K562 (cell line): Measurements from ENCODE around the gene JUN. TPM values are rescaled to one million over a fixed set of nuclear protein-coding genes. Genes with fewer than 3 reads are reported as not detected.

Experiments used
- ATAC-seq: fragments of 200-7000 bp; cut with Tn5 transposase; 3 replicates; pipeline ENCODE4 v1.9.1; 2020; ENCODE audit warnings: moderate library complexity
- BruUV-seq: library from RNA; stranded (reverse); fragments of 400-500 nt; replicated peaks from 2 replicates; lab custom pipeline; 2021; lab: Mats Ljungman, UMichigan
- CTCF ChIA-PET: fragments of 300-600 bp; formaldehyde crosslinking; extraction: SDS; loops from one replicate; lab custom pipeline; 2021; ENCODE audit warnings: low intra/inter-chr PET ratio; lab: Yijun Ruan, JAX
- POLR2A ChIA-PET: fragments of 300-600, 350-650 bp; sonication (Branson Sonifier 250); formaldehyde crosslinking; extraction: SDS; loops from one replicate; lab custom pipeline; 2021; ENCODE audit warnings: antibody characterized with exemption, inconsistent platforms; lab: Yijun Ruan, JAX
- DNase-seq, 4 experiments: peaks; one replicate each; pipeline versions ENCODE4 v3.0.0 to v3.0.0-alpha.2; 2011 to 2018; ENCODE audit warnings: low spot score in 3 of 4, mixed read lengths in 3 of 4; ENCODE audit errors: extremely low read depth in 1 of 4
- FAIRE-seq: peaks from 2 replicates; lab custom pipeline; 2011; peaks lifted over from hg19 to GRCh38; lab: Jason Lieb, UNC
- H2AFZ ChIP-seq: 2 replicates; pipeline ENCODE4 v1.6.0; 2011; ENCODE audit warnings: low read depth, low read length, control low read depth, inconsistent platforms
- H3K27ac ChIP-seq: fragments of 200-600 bp; 3 replicates; pipeline ENCODE4 v1.8.0; 2011; ENCODE audit warnings: low read depth, mild to moderate bottlenecking, control low read depth, inconsistent platforms, low read length, moderate library complexity, mixed read lengths; ENCODE audit errors: extremely low read depth
- H3K27me3 ChIP-seq, 2 experiments: fragments of 300-600 bp in 1 of 2; 2 replicates in 1 of 2; 3 replicates in 1 of 2; pipeline versions ENCODE4 v1.6.0 to v1.8.0; 2011; ENCODE audit warnings: inconsistent platforms in 2 of 2, low read length in 2 of 2, mild to moderate bottlenecking in 1 of 2, mixed read lengths in 1 of 2, moderate library complexity in 1 of 2; ENCODE audit not compliant: control insufficient read depth in 2 of 2, insufficient read depth in 2 of 2
- H3K36me3 ChIP-seq: fragments of 300-600 bp; 3 replicates; pipeline ENCODE4 v1.8.0; 2011; ENCODE audit warnings: mild to moderate bottlenecking, low read length, inconsistent platforms; ENCODE audit not compliant: control insufficient read depth, insufficient read depth
- H3K4me1 ChIP-seq, 2 experiments: fragments of 200-600 bp in 1 of 2; replicated peaks in 1 of 2; 2 replicates in 1 of 2; 3 replicates in 1 of 2; pipeline versions ENCODE4 v1.5.1 to v1.8.0; 2011; ENCODE audit warnings: inconsistent platforms in 2 of 2, low read length in 2 of 2, mild to moderate bottlenecking in 1 of 2, mixed read lengths in 1 of 2, moderate library complexity in 1 of 2; ENCODE audit not compliant: control insufficient read depth in 2 of 2, insufficient read depth in 2 of 2
- H3K4me2 ChIP-seq: 2 replicates; pipeline ENCODE4 v1.6.1; 2011; ENCODE audit warnings: low read length, control low read depth, inconsistent platforms, mixed read lengths; ENCODE audit not compliant: insufficient read depth
- H3K4me3 ChIP-seq: fragments of 200-600 bp; sonication (generic), shearing (Covaris generic); 2 replicates; pipeline ENCODE4 v1.5.1; 2016; ENCODE audit warnings: control low read depth, inconsistent platforms
- H3K79me2 ChIP-seq: fragments of 200-600 bp; 3 replicates; pipeline ENCODE4 v1.8.0; 2011; ENCODE audit warnings: low read length, inconsistent platforms; ENCODE audit not compliant: control insufficient read depth, insufficient read depth
- H3K9ac ChIP-seq, 2 experiments: 2 replicates each; pipeline versions ENCODE4 v1.6.0 to v1.6.1; 2011; ENCODE audit warnings: low read depth in 2 of 2, low read length in 2 of 2, control low read depth in 1 of 2, inconsistent platforms in 1 of 2, mild to moderate bottlenecking in 1 of 2, mixed read lengths in 1 of 2; ENCODE audit not compliant: insufficient read depth in 1 of 2
- H3K9me1 ChIP-seq: one replicate; pipeline ENCODE4 v1.6.0; 2011; ENCODE audit warnings: inconsistent platforms, mild to moderate bottlenecking, low read length, moderate library complexity; ENCODE audit not compliant: control insufficient read depth, insufficient read depth
- H3K9me3 ChIP-seq: replicated peaks from 2 replicates; pipeline ENCODE4 v1.5.1; 2011; ENCODE audit warnings: low read depth, low read length, inconsistent platforms; ENCODE audit not compliant: control insufficient read depth, insufficient read depth
- H4K20me1 ChIP-seq: replicated peaks from 2 replicates; pipeline ENCODE4 v1.6.1; 2011; ENCODE audit warnings: low read length, inconsistent platforms, mixed read lengths; ENCODE audit not compliant: control insufficient read depth, insufficient read depth
- CHD4 ChIP-seq: fragments of 200-600 bp; sonication (generic); IDR thresholded peaks from 3 replicates; pipeline ENCODE4 v1.6.1; 2012; ENCODE audit warnings: low read depth, mild to moderate bottlenecking, mixed read lengths, low read length, inconsistent platforms; ENCODE audit not compliant: insufficient read depth, insufficient replicate concordance, poor library complexity, severe bottlenecking
- WGBS: fragments of 100-300 bp; shearing (Covaris generic); methylation state at CpG from one replicate; pipeline ENCODE4 v1.1.6; 2016; ENCODE audit warnings: low coverage, mixed read lengths; ENCODE audit not compliant: insufficient coverage; ENCODE audit errors: missing lambda C conversion rate; 5-methylcytosine and 5-hydroxymethylcytosine counted together
- in situ Hi-C: fragments of 300-500 bp; cut with MboI; formaldehyde crosslinking; loops from 4 replicates; pipeline ENCODE4 v1.15.0; 2018; ENCODE audit warnings: inconsistent platforms, mixed read lengths
- intact Hi-C: fragments of 100-400 bp; cut with micrococcal nuclease; formaldehyde crosslinking; loops from 2 replicates; pipeline ENCODE4 v1.14.2; 2022
- polyA plus RNA-seq, 8 experiments: library from polyadenylated mRNA; depleted of rRNA in 4 of 8; stranded (reverse) in 5 of 8; unstranded in 3 of 8; fragments of >200 nt; fragmentation: Nextera tagmentation in 2 of 8; fragmentation: Illumina TruSeq in 1 of 8; extraction: Ambion mirVana in 2 of 8; extraction: Trizol in 1 of 8; gene quantifications; 2 replicates each; pipeline versions ENCODE4 v1.2.1 to v1.2.3, GENCODE V29; 2011 to 2014; ENCODE audit warnings: inconsistent platforms in 1 of 8, missing spikeins in 1 of 8
- total RNA-seq, 7 experiments: library from RNA; depleted of rRNA in 6 of 7; stranded (reverse); fragments of >200 nt in 6 of 7; fragmentation: Illumina TruSeq in 2 of 7; extraction: Trizol in 2 of 7; gene quantifications; 2 replicates each; pipeline versions ENCODE4 v1.2.1 to v1.2.3, GENCODE V29; 2011 to 2021; ENCODE audit warnings: low replicate concordance in 1 of 7
- TF ChIP-seq, protein P1 (sequence below), 2 experiments: fragments of 450-650 bp in 1 of 2; sonication (generic) in 1 of 2; formaldehyde crosslinking in 1 of 2; IDR thresholded peaks in 1 of 2; conservative IDR thresholded peaks in 1 of 2; 2 replicates each; pipeline versions ENCODE4 v1.6.1 to v1.8.1; 2016 to 2023; ENCODE audit warnings: mild to moderate bottlenecking in 2 of 2, moderate library complexity in 2 of 2, inconsistent platforms in 1 of 2, missing genetic modification reagents in 1 of 2
- TF ChIP-seq, protein P2 (sequence below), 2 experiments: fragments of 450-650 bp in 1 of 2; sonication (generic) in 1 of 2; formaldehyde crosslinking in 1 of 2; IDR thresholded peaks; 2 replicates each; pipeline versions ENCODE4 v1.7.1 to v1.9.0; 2016 to 2022; ENCODE audit warnings: inconsistent platforms in 1 of 2, mild to moderate bottlenecking in 1 of 2, missing genetic modification reagents in 1 of 2
- TF ChIP-seq, protein P3 (sequence below): fragments of 450-650 bp; IDR thresholded peaks from 2 replicates; pipeline ENCODE4 v1.6.1; 2016; ENCODE audit warnings: low read depth, mild to moderate bottlenecking, moderate library complexity
- TF ChIP-seq, protein P4 (sequence below): fragments of 250-450 bp; sonication (Bioruptor Pico); IDR thresholded peaks from 2 replicates; pipeline ENCODE4 v1.4.0; 2020

Gene JUN
- total and polyA plus RNA-seq, 9 of the 15 experiments (the other 6 are each of a cell fraction or from before 2014, with no cell fraction given) = 0.32 to 23.4 (median 4.0) TPM

DNA sequence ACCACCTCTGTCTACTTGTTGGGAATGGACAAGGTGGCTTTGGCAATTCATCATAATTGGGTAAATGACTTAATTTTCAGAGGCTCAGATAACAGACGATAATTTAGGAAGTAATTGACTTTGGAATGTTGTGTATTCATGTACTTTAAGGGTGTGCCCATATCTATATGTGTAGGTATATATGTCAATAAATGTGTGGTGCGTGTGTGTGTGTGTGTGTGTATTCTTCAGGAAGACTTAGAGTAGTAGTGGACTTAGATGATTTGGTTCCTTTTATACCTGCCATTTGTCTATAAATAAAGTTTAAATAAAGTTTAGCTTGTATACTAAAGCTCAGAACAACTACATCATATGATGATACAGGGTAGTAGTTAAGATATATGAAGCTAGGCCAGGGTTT is 20.0 kb upstream of the JUN start:
- intact Hi-C loops = no loop called here
- no peak for FAIRE-seq
- 37% methylated on average over 2 of the region's 2 CpGs for WGBS

More for the DNA sequence above, 20.0 kb upstream of the JUN start:
- no peak for ATAC-seq
- Histone ChIP-seq H3K4me3 (no peak overlapping the region), H3K4me2 (no peak overlapping the region), H3K36me3 (no peaks in the 10 kb centered on the region), H3K9ac (no peak overlapping the region), H3K9me3 (no peaks in the 10 kb centered on the region), H3K4me1 (0 out of 5 replicates have a peak, but pooled peaks cover 0 to 3% of the 10 kb centered on the region in 2 experiments), H3K27me3 (no peaks in the 10 kb centered on the region), H3K79me2 (no peaks in the 10 kb centered on the region), H4K20me1 (no peaks in the 10 kb centered on the region), H3K9me1 (no peaks in the 10 kb centered on the region), H2AFZ (no peak overlapping the region), H3K27ac (no peak overlapping the region)
- in situ Hi-C loops = no loop called here
- no TSS peak for BruUV-seq
- DNase-seq = no peak
- POLR2A ChIA-PET = interaction anchor here (1.1 to 1.3 kb wide), 2 partner anchors 19 to 20 kb away, joined by 3 to 4 read pairs; partner anchors contain the start of gene JUN
- CTCF ChIA-PET = no interaction called here
- TF ChIP-seq, protein P1, sequence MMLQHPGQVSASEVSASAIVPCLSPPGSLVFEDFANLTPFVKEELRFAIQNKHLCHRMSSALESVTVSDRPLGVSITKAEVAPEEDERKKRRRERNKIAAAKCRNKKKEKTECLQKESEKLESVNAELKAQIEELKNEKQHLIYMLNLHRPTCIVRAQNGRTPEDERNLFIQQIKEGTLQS (IDR thresholded peaks at IDR 0.05) = no peak
- TF ChIP-seq, protein P1 (CRISPR knock-in tag; conservative IDR thresholded peaks at IDR 0.05) = no peak
- TF ChIP-seq, protein P2, sequence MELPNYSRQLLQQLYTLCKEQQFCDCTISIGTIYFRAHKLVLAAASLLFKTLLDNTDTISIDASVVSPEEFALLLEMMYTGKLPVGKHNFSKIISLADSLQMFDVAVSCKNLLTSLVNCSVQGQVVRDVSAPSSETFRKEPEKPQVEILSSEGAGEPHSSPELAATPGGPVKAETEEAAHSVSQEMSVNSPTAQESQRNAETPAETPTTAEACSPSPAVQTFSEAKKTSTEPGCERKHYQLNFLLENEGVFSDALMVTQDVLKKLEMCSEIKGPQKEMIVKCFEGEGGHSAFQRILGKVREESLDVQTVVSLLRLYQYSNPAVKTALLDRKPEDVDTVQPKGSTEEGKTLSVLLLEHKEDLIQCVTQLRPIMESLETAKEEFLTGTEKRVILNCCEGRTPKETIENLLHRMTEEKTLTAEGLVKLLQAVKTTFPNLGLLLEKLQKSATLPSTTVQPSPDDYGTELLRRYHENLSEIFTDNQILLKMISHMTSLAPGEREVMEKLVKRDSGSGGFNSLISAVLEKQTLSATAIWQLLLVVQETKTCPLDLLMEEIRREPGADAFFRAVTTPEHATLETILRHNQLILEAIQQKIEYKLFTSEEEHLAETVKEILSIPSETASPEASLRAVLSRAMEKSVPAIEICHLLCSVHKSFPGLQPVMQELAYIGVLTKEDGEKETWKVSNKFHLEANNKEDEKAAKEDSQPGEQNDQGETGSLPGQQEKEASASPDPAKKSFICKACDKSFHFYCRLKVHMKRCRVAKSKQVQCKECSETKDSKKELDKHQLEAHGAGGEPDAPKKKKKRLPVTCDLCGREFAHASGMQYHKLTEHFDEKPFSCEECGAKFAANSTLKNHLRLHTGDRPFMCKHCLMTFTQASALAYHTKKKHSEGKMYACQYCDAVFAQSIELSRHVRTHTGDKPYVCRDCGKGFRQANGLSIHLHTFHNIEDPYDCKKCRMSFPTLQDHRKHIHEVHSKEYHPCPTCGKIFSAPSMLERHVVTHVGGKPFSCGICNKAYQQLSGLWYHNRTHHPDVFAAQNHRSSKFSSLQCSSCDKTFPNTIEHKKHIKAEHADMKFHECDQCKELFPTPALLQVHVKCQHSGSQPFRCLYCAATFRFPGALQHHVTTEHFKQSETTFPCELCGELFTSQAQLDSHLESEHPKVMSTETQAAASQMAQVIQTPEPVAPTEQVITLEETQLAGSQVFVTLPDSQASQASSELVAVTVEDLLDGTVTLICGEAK (IDR thresholded peaks at IDR 0.05) = peak; percentile 67
- TF ChIP-seq, protein P2 (CRISPR knock-in tag; IDR thresholded peaks at IDR 0.05) = no peak
- TF ChIP-seq, protein P3, sequence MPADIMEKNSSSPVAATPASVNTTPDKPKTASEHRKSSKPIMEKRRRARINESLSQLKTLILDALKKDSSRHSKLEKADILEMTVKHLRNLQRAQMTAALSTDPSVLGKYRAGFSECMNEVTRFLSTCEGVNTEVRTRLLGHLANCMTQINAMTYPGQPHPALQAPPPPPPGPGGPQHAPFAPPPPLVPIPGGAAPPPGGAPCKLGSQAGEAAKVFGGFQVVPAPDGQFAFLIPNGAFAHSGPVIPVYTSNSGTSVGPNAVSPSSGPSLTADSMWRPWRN = no peak
- TF ChIP-seq, protein P4, sequence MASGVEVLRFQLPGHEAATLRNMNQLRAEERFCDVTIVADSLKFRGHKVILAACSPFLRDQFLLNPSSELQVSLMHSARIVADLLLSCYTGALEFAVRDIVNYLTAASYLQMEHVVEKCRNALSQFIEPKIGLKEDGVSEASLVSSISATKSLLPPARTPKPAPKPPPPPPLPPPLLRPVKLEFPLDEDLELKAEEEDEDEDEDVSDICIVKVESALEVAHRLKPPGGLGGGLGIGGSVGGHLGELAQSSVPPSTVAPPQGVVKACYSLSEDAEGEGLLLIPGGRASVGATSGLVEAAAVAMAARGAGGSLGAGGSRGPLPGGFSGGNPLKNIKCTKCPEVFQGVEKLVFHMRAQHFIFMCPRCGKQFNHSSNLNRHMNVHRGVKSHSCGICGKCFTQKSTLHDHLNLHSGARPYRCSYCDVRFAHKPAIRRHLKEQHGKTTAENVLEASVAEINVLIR (CRISPR knock-in tag) = no peak
- TF ChIP-seq CHD4 = no peak
